G401 (cell line): ENCODE data around the gene EFCAB12. TPM values are rescaled to one million over a fixed set of nuclear protein-coding genes. Genes with fewer than 3 reads are reported as not detected.
A peak's percentile ranks its signal among the peaks of the same experiment; 100 is the strongest.

Experiments used
- DNase-seq: peaks from one replicate; pipeline ENCODE4 v3.0.0-alpha.2; 2015; ENCODE audit warnings: low spot score
- in situ Hi-C: cut with HindIII; loops from 2 replicates; pipeline ENCODE4 v1.10.0; 2016; ENCODE audit warnings: low sequenced_read_pairs, mixed read lengths
- total RNA-seq: library from RNA; depleted of rRNA; stranded (reverse); fragments of >200 nt; shearing (Covaris generic); gene quantifications from 2 replicates; pipeline ENCODE4 v1.2.3, GENCODE V29; 2014

The EFCAB12 gene
- total RNA-seq, 1 experiment from 2014 or later, result not detected

DNA sequence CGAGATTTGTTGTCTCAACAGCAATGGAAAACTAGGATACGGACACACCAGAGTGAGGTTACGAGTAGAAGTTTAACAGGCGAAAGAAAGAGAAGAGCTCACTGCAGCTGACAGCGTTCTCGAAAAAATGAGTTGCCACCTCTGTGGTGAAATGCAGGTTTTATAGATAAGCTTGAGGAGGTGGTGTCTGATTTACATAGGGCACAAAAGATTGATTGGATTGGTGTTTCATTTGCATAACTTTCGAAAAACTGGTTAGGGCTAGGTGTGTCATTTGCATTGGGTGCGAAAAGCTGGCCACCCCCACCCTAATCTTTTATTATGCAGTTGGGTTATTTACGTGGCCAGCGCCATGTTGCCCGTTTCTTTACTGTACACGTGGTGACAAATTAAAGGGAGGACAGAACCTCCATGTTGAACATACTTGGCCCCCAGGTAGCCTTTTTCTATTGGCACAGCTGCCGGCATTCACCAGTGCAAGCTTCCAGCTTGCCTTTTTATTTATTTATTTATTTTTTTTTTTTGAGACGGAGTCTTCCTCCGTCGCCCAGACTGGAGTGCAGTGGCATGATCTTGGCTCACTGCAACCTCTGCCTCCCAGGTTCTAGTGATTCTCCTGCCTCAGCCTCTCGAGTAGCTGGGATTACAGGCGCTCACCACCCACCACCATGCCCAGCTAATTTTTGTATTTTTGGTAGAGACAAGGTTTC is 19.9 kb upstream of the EFCAB12 start:
- DNase-seq, result no peak
- in situ Hi-C loops, result no loop called here

- in situ Hi-C loops, result no loop called here
- no peak for DNase-seq
Measured at GRCh38 chr3:129446926-129447325, 18.5 kb upstream of the EFCAB12 start.

- DNase-seq, result peak; percentile 74
- in situ Hi-C loops, result no loop called here
Measured at GRCh38 chr3:129445471-129445870, 17.0 kb upstream of the EFCAB12 start.

- in situ Hi-C loops, result no loop called here
- peak; percentile 42 for DNase-seq
Measured at GRCh38 chr3:129442947-129443346, 14.5 kb upstream of the EFCAB12 start.

- peak; percentile 52 for DNase-seq
- in situ Hi-C loops, result no loop called here
Measured at GRCh38 chr3:129442486-129442885, 14.1 kb upstream of the EFCAB12 start.

GRCh38 chr3:129441782-129442181 is 13.3 kb upstream of the EFCAB12 start:
- in situ Hi-C loops, result no loop called here
- DNase-seq, result peak; percentile 97

GRCh38 chr3:129441215-129441614 is 12.8 kb upstream of the EFCAB12 start:
- in situ Hi-C loops, result no loop called here

GRCh38 chr3:129440618-129441190 is 12.3 kb upstream of the EFCAB12 start:
- in situ Hi-C loops, result no loop called here
- DNase-seq, result peak; percentile 34

More at GRCh38 chr3:129441215-129441614, 12.8 kb upstream of the EFCAB12 start:
- peak; percentile 33 for DNase-seq

GRCh38 chr3:129439817-129440617 is 11.6 kb upstream of the EFCAB12 start, which contains the start of the genes IFT122 and MBD4:
TSS of gene IFT122 (plus strand) at chr3:129440224. CDS start at chr3:129440331, 107 bp downstream.
TSS of gene MBD4 (minus strand) at chr3:129439948. CDS start at chr3:129439833, 115 bp downstream.
- peak; percentile 99 for DNase-seq
- in situ Hi-C loops, result no loop called here

DNA sequence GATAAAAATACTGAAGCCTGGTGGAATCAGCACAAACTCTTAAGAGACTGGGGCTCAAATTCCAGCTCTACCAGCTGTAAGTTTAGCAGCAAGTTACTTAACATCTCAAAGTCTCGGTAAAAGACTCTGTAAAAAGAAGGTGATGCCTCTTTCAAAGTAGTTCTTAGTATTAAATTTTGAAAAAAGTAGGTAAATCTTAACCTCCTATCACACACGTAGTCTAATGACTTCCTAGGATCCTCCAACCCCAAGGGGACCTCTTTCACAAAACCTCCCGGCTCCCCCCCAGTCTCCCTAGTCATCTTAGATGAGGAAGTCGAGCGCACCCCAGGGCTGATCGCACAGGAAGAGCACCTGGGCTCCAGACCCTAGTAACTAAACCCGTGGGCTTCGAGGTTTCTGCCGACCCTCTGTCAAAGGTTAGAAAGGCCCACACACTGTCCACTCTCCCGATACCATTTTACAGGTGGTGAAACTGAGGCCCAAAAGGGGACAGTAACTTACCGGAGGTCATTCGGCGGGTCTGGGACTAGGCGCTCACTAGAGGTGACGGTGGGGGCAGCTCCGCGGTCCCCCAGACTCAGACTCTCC is 10.9 kb upstream of the EFCAB12 start:
- DNase-seq, result peak; percentile 37
- in situ Hi-C loops, result no loop called here

DNA sequence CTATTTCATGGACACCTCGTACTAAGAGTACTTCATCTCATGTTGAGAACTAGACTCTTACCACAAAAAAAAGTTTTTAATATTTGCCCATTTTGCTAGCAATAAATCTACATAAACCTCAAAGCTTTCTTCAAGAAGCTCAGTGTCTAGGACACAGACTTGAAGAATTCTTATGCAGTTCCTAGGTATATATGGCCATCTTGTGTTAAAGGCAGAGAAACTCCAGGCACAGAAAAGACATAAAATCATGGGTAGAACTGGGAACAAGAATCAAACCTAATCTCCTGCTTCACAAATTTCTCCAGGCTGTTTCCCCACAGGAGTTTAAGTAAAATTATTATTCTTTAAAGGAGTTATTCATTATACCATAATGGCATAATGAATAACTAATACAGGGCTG is 6.9 kb upstream of the EFCAB12 start:
- in situ Hi-C loops, result no loop called here
- DNase-seq, result no peak

- no peak for DNase-seq
- in situ Hi-C loops, result no loop called here
Measured at GRCh38 chr3:129434140-129434539, 5.7 kb upstream of the EFCAB12 start.

- in situ Hi-C loops, result no loop called here
- no peak for DNase-seq
Measured at GRCh38 chr3:129433565-129433964, 5.1 kb upstream of the EFCAB12 start.

GRCh38 chr3:129432671-129433070 is 4.2 kb upstream of the EFCAB12 start:
- in situ Hi-C loops, result no loop called here

DNA sequence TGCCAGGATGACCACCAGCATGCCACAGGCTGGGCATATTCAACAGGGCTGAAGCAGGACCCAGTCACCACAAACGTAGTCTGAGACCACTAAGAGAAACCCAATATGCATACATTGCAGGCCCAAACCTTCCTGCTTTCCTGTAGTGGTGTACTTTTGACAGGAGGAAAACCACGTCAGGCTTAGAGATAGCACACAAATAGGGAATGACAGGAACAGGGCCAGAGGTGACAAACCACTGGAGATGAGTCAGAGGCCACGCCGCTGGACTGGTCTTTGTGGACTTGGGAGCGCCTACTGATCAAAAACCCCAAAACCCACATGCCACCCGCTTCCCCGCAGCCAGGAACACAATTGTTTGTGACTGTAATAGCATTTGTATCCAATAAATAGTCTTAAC is 3.6 kb upstream of the EFCAB12 start:
- in situ Hi-C loops, result no loop called here
- DNase-seq, result no peak

More at GRCh38 chr3:129432671-129433070, 4.2 kb upstream of the EFCAB12 start:
- no peak for DNase-seq

DNA sequence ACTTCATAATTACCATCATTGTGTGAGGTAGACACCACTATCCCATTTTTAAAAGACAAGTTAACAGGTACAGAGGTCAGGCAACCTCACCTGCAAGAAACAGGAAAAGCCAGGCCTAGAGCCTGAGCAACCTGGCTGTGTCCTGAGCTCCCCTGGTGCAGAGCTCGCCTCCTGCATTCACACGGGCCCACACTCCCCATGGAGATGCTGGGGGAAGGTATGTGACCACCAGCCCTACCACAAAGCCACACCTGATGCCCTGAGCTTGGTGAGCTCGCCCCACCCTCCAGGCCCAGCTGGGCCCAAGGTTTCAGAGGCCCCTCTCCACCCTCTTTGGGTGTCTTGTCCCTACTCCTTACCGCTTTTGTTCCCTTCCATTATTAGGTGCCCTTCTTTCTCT is 1.2 kb upstream of the EFCAB12 start:
- in situ Hi-C loops, result no loop called here
- DNase-seq, result no peak

GRCh38 chr3:129429080-129429451 is 630 bp upstream of the EFCAB12 start:
- no peak for DNase-seq
- in situ Hi-C loops, result no loop called here

GRCh38 chr3:129428007-129428375 is 445 bp downstream of the EFCAB12 start:
- DNase-seq, result no peak
- in situ Hi-C loops, result no loop called here

GRCh38 chr3:129425619-129426018 is 2.8 kb downstream of the EFCAB12 start:
- no peak for DNase-seq

DNA sequence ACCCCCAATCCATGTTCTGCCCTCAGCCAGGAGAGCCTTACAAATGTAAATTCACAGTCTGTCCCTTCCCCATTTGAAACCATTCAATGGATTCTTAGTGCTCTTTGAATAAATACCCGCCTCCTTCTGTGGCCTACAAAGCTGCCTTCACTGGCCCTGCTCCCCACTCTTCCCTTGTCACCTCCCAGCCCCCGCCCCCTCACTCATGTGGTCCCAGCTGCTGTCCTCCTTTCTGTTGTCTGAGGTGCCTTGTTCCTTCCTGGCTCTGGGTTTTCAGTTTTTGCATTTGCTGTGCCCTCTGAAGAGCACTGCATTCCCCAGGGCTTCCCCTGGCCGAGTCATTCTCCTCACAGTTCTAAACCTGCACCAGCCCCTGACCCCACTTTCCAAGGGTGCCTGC is 3.2 kb downstream of the EFCAB12 start:
- DNase-seq, result no peak
- in situ Hi-C loops, result no loop called here

More at GRCh38 chr3:129425619-129426018, 2.8 kb downstream of the EFCAB12 start:
- in situ Hi-C loops, result no loop called here
